ENCODE data around the gene GRK7. TPM values are rescaled to one million over a fixed set of nuclear protein-coding genes. Genes with fewer than 3 reads are reported as not detected.

Gene GRK7
- total RNA-seq, 2 experiments from 2014 or later: not detected

GRCh38 chr3:141767066-141767465 lies 3.9 kb downstream of the GRK7 start:
- Histone ChIP-seq H4K20me1 (ENCODE audit: insufficient read depth, low read length) (no peaks in the 10 kb centered on the region), H3K9me3 (ENCODE audit: low read length) (no peaks in the 10 kb centered on the region), H3K79me2 (ENCODE audit: insufficient read depth, low read depth, low read length) (no peaks in the 10 kb centered on the region), H2AFZ (ENCODE audit: low read length) (no peak overlapping the region), H3K27ac (ENCODE audit: low read depth, low read length, poor library complexity, severe bottlenecking) (no peak overlapping the region), H3K4me1 (ENCODE audit: insufficient read depth, low read length, poor library complexity, severe bottlenecking) (no peaks in the 10 kb centered on the region), H3K4me3 (ENCODE audit: low read depth, low read length, poor library complexity, severe bottlenecking) (no peak overlapping the region), H3K36me3 (ENCODE audit: insufficient read depth, low read length) (no peaks in the 10 kb centered on the region), H3K4me2 (ENCODE audit: low read length) (no peak overlapping the region), H3K9me2 (ENCODE audit: insufficient read depth, low read length) (no peaks in the 10 kb centered on the region)
- ChIA-PET POLR2A (interaction anchor here (0.5 kb wide), 1 partner anchor 409 kb away, joined by 4 read pairs; no protein-coding TSS in a partner anchor), CTCF (ENCODE audit: unreplicated experiment) (no interaction called here)
- no TSS peak for BruUV-seq (replicated peaks)
- intact Hi-C loops (cut with micrococcal nuclease; ENCODE audit: unreplicated experiment): no loop called here
- DNase-seq (ENCODE audit: low spot score): no peak
- TF ChIP-seq EZH2phosphoT487 (IDR thresholded peaks at IDR 0.05; ENCODE audit: borderline replicate concordance, low read depth, low read length) (no peak), CTCF (conservative IDR thresholded peaks at IDR 0.05; ENCODE audit: low read length) (no peak)

- no peaks in the 10 kb centered on the region for H3K4me1 ChIP-seq (ENCODE audit: insufficient read depth, low read length, poor library complexity, severe bottlenecking)
- H3K79me2 ChIP-seq (ENCODE audit: insufficient read depth, low read depth, low read length): no peaks in the 10 kb centered on the region
- ChIA-PET POLR2A (no interaction called here), CTCF (ENCODE audit: unreplicated experiment) (no interaction called here)
- H4K20me1 ChIP-seq (ENCODE audit: insufficient read depth, low read length): no peaks in the 10 kb centered on the region
- no peak for DNase-seq (ENCODE audit: low spot score)
- BruUV-seq (replicated peaks): no TSS peak
- no peaks in the 10 kb centered on the region for H3K9me2 ChIP-seq (ENCODE audit: insufficient read depth, low read length)
- no peak overlapping the region for H3K4me2 ChIP-seq (ENCODE audit: low read length)
- no peak overlapping the region for H2AFZ ChIP-seq (ENCODE audit: low read length)
- no peak overlapping the region for H3K27ac ChIP-seq (ENCODE audit: low read depth, low read length, poor library complexity, severe bottlenecking)
- H3K4me3 ChIP-seq (ENCODE audit: low read depth, low read length, poor library complexity, severe bottlenecking): no peak overlapping the region
- no peaks in the 10 kb centered on the region for H3K9me3 ChIP-seq (ENCODE audit: low read length)
- TF ChIP-seq EZH2phosphoT487 (IDR thresholded peaks at IDR 0.05; ENCODE audit: borderline replicate concordance, low read depth, low read length) (no peak), CTCF (conservative IDR thresholded peaks at IDR 0.05; ENCODE audit: low read length) (no peak)
- intact Hi-C loops (cut with micrococcal nuclease; ENCODE audit: unreplicated experiment): no loop called here
- no peaks in the 10 kb centered on the region for H3K36me3 ChIP-seq (ENCODE audit: insufficient read depth, low read length)
These were observed 6.2 kb downstream of the GRK7 start for GRCh38 chr3:141769221-141769894.

GRCh38 chr3:141773676-141774075 lies 10.5 kb downstream of the GRK7 start:
- Histone ChIP-seq H3K9me3 (ENCODE audit: low read length) (no peaks in the 10 kb centered on the region), H3K79me2 (ENCODE audit: insufficient read depth, low read depth, low read length) (no peaks in the 10 kb centered on the region), H3K4me1 (ENCODE audit: insufficient read depth, low read length, poor library complexity, severe bottlenecking) (no peaks in the 10 kb centered on the region), H3K9me2 (ENCODE audit: insufficient read depth, low read length) (no peaks in the 10 kb centered on the region), H3K4me3 (ENCODE audit: low read depth, low read length, poor library complexity, severe bottlenecking) (no peak overlapping the region), H3K27ac (ENCODE audit: low read depth, low read length, poor library complexity, severe bottlenecking) (no peak overlapping the region), H3K4me2 (ENCODE audit: low read length) (no peak overlapping the region), H3K36me3 (ENCODE audit: insufficient read depth, low read length) (no peaks in the 10 kb centered on the region), H2AFZ (ENCODE audit: low read length) (no peak overlapping the region), H4K20me1 (ENCODE audit: insufficient read depth, low read length) (no peaks in the 10 kb centered on the region)
- TF ChIP-seq CTCF (conservative IDR thresholded peaks at IDR 0.05; ENCODE audit: low read length): no peak
- intact Hi-C loops (cut with micrococcal nuclease; ENCODE audit: unreplicated experiment): no loop called here
- DNase-seq (ENCODE audit: low spot score): no peak
- CTCF ChIA-PET (ENCODE audit: unreplicated experiment): no interaction called here
- POLR2A ChIA-PET: interaction anchor here (0.6 to 0.9 kb wide), 2 partner anchors 11 to 1311 kb away, joined by 3 to 6 read pairs; no protein-coding TSS in a partner anchor
- no TSS peak for BruUV-seq (replicated peaks)
